ENCODE results near the gene LRRC32. TPM values are rescaled to one million over a fixed set of nuclear protein-coding genes. Genes with fewer than 3 reads are reported as not detected.

The LRRC32 gene
- polyA plus RNA-seq, 3 donors, result 1.5 TPM; not detected in 2

DNA sequence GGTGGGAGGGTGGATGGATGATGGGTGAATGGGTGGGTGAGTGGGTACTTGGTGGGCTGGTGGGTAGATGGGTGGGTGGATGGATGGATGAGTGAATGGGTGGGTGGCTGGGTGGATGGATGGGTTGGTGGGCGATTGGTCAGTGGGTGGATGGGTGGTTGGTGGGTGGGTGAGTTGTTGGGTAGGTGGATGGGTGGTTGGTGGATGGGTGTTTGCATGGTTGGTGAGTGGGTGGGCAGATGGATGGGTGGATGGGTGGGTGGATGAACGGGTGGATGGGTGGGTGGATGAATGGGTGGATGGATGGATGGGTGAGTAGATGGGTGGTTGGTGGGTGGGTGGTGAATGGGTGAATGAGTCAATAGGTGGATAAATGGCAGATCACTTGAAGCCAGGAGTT is 43.0 kb upstream of the LRRC32 start:
- H3K27me3 ChIP-seq (ENCODE audit: control insufficient read depth in 2 of 2, insufficient read depth in 2 of 2, low read length in 2 of 2), result no peaks in the 10 kb centered on the region
- Mint-ChIP-seq H3K27me3 (ENCODE audit: low read depth in 3 of 3) (peaks cover 0 to 6% (median 4%) of the 10 kb centered on the region in 3 donors), H3K27ac (no peak overlapping the region), H3K9me3 (no peaks in the 10 kb centered on the region), H3K4me3 (no peak overlapping the region), H3K36me3 (no peaks in the 10 kb centered on the region), H3K4me1 (no peaks in the 10 kb centered on the region)
- no peak overlapping the region for H3K4me3 ChIP-seq (replicated peaks in 1 of 3; ENCODE audit: low read depth in 2 of 3, low read length in 3 of 3)
- WGBS (ENCODE audit: insufficient coverage), result 78% methylated on average over 1 of the region's 2 CpGs
- no peak overlapping the region for H2AFZ ChIP-seq (ENCODE audit: insufficient read depth, low read depth, low read length, poor library complexity, severe bottlenecking)
- no peaks in the 10 kb centered on the region for H3K36me3 ChIP-seq (replicated peaks in 1 of 2; ENCODE audit: control insufficient read depth in 1 of 2, insufficient read depth in 2 of 2, low read length in 2 of 2)
- intact Hi-C loops (cut with micrococcal nuclease), result no loop called here
- H3K4me2 ChIP-seq (replicated peaks; ENCODE audit: extremely low read depth, low read length, poor library complexity, severe bottlenecking), result no peak overlapping the region
- H3K4me1 ChIP-seq (ENCODE audit: control insufficient read depth in 1 of 2, insufficient read depth in 2 of 2, low read length in 2 of 2), result no peaks in the 10 kb centered on the region
- H3K79me2 ChIP-seq (ENCODE audit: insufficient read depth, low read length), result no peaks in the 10 kb centered on the region
- TF ChIP-seq, protein P1, sequence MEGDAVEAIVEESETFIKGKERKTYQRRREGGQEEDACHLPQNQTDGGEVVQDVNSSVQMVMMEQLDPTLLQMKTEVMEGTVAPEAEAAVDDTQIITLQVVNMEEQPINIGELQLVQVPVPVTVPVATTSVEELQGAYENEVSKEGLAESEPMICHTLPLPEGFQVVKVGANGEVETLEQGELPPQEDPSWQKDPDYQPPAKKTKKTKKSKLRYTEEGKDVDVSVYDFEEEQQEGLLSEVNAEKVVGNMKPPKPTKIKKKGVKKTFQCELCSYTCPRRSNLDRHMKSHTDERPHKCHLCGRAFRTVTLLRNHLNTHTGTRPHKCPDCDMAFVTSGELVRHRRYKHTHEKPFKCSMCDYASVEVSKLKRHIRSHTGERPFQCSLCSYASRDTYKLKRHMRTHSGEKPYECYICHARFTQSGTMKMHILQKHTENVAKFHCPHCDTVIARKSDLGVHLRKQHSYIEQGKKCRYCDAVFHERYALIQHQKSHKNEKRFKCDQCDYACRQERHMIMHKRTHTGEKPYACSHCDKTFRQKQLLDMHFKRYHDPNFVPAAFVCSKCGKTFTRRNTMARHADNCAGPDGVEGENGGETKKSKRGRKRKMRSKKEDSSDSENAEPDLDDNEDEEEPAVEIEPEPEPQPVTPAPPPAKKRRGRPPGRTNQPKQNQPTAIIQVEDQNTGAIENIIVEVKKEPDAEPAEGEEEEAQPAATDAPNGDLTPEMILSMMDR (IDR thresholded peaks at IDR 0.05), result no peak
- no peak overlapping the region for H3K27ac ChIP-seq (ENCODE audit: low read depth in 1 of 2, low read length in 2 of 2)
- no peaks in the 10 kb centered on the region for H4K20me1 ChIP-seq (ENCODE audit: insufficient read depth, low read length)
- no peak for DNase-seq
- no peak overlapping the region for H3K9ac ChIP-seq (ENCODE audit: insufficient read depth, low read length, poor library complexity, severe bottlenecking)
- no peaks in the 10 kb centered on the region for H3K9me3 ChIP-seq (replicated peaks in 1 of 2; ENCODE audit: control insufficient read depth in 1 of 2, insufficient read depth in 1 of 2, low read length in 2 of 2)

DNA sequence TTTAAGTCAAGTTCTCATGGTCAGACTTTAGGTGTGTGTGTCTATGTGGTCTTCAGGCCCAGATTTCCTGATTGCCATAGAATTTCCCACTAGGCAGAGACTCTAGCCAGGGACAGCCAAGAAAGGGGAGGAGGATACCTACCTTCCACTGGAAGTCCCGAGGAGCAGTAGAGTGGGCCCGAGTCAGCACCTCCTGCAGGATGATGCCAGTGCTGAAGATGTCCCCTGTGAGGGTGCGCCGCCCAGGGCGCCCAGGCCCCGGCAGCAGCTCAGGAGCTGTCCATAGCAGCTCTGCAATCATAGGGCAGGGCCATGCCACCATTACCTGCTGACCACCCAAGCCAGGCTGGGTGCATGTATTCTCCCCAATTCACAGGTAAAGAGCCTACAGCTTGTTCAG is 41.6 kb upstream of the LRRC32 start:
- no peak for DNase-seq
- H3K4me1 Mint-ChIP-seq, result no peaks in the 10 kb centered on the region
- Histone ChIP-seq H3K27ac (ENCODE audit: low read depth in 1 of 2, low read length in 2 of 2) (no peak overlapping the region), H3K36me3 (replicated peaks in 1 of 2; ENCODE audit: control insufficient read depth in 1 of 2, insufficient read depth in 2 of 2, low read length in 2 of 2) (no peaks in the 10 kb centered on the region), H3K27me3 (ENCODE audit: control insufficient read depth in 2 of 2, insufficient read depth in 2 of 2, low read length in 2 of 2) (no peaks in the 10 kb centered on the region), H2AFZ (ENCODE audit: insufficient read depth, low read depth, low read length, poor library complexity, severe bottlenecking) (no peak overlapping the region), H4K20me1 (ENCODE audit: insufficient read depth, low read length) (no peaks in the 10 kb centered on the region), H3K4me3 (replicated peaks in 1 of 3; ENCODE audit: low read depth in 2 of 3, low read length in 3 of 3) (no peak overlapping the region), H3K4me2 (replicated peaks; ENCODE audit: extremely low read depth, low read length, poor library complexity, severe bottlenecking) (no peak overlapping the region), H3K79me2 (ENCODE audit: insufficient read depth, low read length) (no peaks in the 10 kb centered on the region), H3K4me1 (ENCODE audit: control insufficient read depth in 1 of 2, insufficient read depth in 2 of 2, low read length in 2 of 2) (no peaks in the 10 kb centered on the region), H3K9me3 (replicated peaks in 1 of 2; ENCODE audit: control insufficient read depth in 1 of 2, insufficient read depth in 1 of 2, low read length in 2 of 2) (peaks cover 0 to under 1% of the 10 kb centered on the region in 2 donors), H3K9ac (ENCODE audit: insufficient read depth, low read length, poor library complexity, severe bottlenecking) (no peak overlapping the region)
- H3K9me3 Mint-ChIP-seq, result peaks cover 0 to 2% (median 0%) of the 10 kb centered on the region in 7 donors
- peaks cover 0 to 8% (median 3%) of the 10 kb centered on the region in 3 donors for H3K27me3 Mint-ChIP-seq (ENCODE audit: low read depth in 3 of 3)
- H3K36me3 Mint-ChIP-seq, result no peaks in the 10 kb centered on the region
- H3K27ac Mint-ChIP-seq, result no peak overlapping the region
- intact Hi-C loops (cut with micrococcal nuclease), result no loop called here
- TF ChIP-seq, protein P1 (IDR thresholded peaks at IDR 0.05), result no peak
- WGBS (ENCODE audit: insufficient coverage), result 92% methylated on average over 6 of the region's 6 CpGs
- no peak overlapping the region for H3K4me3 Mint-ChIP-seq

All from CD14-positive monocyte (primary cell).